Measurements from ENCODE around the gene FAM180A. TPM values are rescaled to one million over a fixed set of nuclear protein-coding genes. Genes with fewer than 3 reads are reported as not detected.

Gene FAM180A
- polyA plus RNA-seq, 1 of the 3 experiments (the other 2 are of a cell fraction), result 0.08 TPM

GRCh38 chr7:135786911-135787310 lies 38.3 kb upstream of the FAM180A start:
- Histone ChIP-seq H3K9me3 (no peaks in the 10 kb centered on the region), H3K9ac (no peak overlapping the region), H3K9me2 (no peaks in the 10 kb centered on the region), H3K27ac (ENCODE audit: low read depth in 2 of 2, low read length in 1 of 2) (no peak overlapping the region), H3K36me3 (replicated peaks in 1 of 2; ENCODE audit: control insufficient read depth in 1 of 2, insufficient read depth in 2 of 2, low read length in 1 of 2) (no peaks in the 10 kb centered on the region), H3K4me3 (ENCODE audit: low read depth in 2 of 2, low read length in 1 of 2) (no peak overlapping the region), H3K4me2 (no peak overlapping the region), H2AFZ (ENCODE audit: low read depth) (no peak overlapping the region), H3K79me2 (ENCODE audit: insufficient read depth) (no peaks in the 10 kb centered on the region), H3F3A (replicated peaks; ENCODE audit: insufficient read depth) (no peaks in the 10 kb centered on the region), H3K27me3 (ENCODE audit: insufficient read depth) (no peaks in the 10 kb centered on the region), H4K20me1 (ENCODE audit: insufficient read depth) (no peaks in the 10 kb centered on the region), H3K4me1 (ENCODE audit: control insufficient read depth in 1 of 2, insufficient read depth in 2 of 2, low read depth in 1 of 2, low read length in 1 of 2) (no peaks in the 10 kb centered on the region)
- no peak for DNase-seq
- CTCF ChIA-PET, result interaction anchor here (1.5 to 5.6 kb wide), 2 partner anchors 14 to 223 kb away, joined by 5 to 25 read pairs; no protein-coding TSS in a partner anchor
- WGBS (ENCODE audit: low lambda C conversion rate), result 56% methylated on average over 3 of the region's 3 CpGs
- TF ChIP-seq RFX5 (IDR thresholded peaks at IDR 0.05; ENCODE audit: low read length) (no peak), MXI1 (IDR thresholded peaks at IDR 0.05; ENCODE audit: low read depth, low read length) (no peak), FOXM1 (IDR thresholded peaks at IDR 0.05; ENCODE audit: low read depth) (no peak), YY1 (IDR thresholded peaks at IDR 0.05; ENCODE audit: low read depth) (no peak), FOSL2 (IDR thresholded peaks at IDR 0.05; ENCODE audit: borderline replicate concordance, low read depth) (no peak), EZH2phosphoT487 (IDR thresholded peaks at IDR 0.05; ENCODE audit: borderline replicate concordance, low read depth) (no peak), CHD2 (IDR thresholded peaks at IDR 0.05; ENCODE audit: low read length, partially characterized antibody) (no peak), SMC3 (IDR thresholded peaks at IDR 0.05; ENCODE audit: low read depth, low read length) (no peak), REST (IDR thresholded peaks at IDR 0.05; ENCODE audit: low read depth, low read length) (no peak), TAF1 (IDR thresholded peaks at IDR 0.05; ENCODE audit: borderline replicate concordance, low read depth, low read length) (no peak), RXRA (IDR thresholded peaks at IDR 0.05; ENCODE audit: borderline replicate concordance, low read depth) (no peak)
- POLR2A ChIA-PET, result no interaction called here

- no peak overlapping the region for H3K4me2 ChIP-seq
- H3K27ac ChIP-seq (ENCODE audit: low read depth in 2 of 2, low read length in 1 of 2), result no peak overlapping the region
- no peaks in the 10 kb centered on the region for H3K27me3 ChIP-seq (ENCODE audit: insufficient read depth)
- no peak overlapping the region for H2AFZ ChIP-seq (ENCODE audit: low read depth)
- H4K20me1 ChIP-seq (ENCODE audit: insufficient read depth), result no peaks in the 10 kb centered on the region
- TF ChIP-seq TEAD4 (IDR thresholded peaks at IDR 0.05; ENCODE audit: borderline replicate concordance, insufficient read depth) (no peak), JUND (IDR thresholded peaks at IDR 0.05) (no peak), TCF12 (IDR thresholded peaks at IDR 0.05) (no peak), USF2 (IDR thresholded peaks at IDR 0.05; ENCODE audit: borderline replicate concordance, low read depth, low read length) (no peak)
- no peak overlapping the region for H3K9ac ChIP-seq
- ChIA-PET CTCF (interaction anchor here (0.8 to 5.6 kb wide), 2 partner anchors 16 to 28 kb away, joined by 3 to 25 read pairs; no protein-coding TSS in a partner anchor), POLR2A (no interaction called here)
- no peaks in the 10 kb centered on the region for H3K9me2 ChIP-seq
- no peaks in the 10 kb centered on the region for H3K79me2 ChIP-seq (ENCODE audit: insufficient read depth)
- DNase-seq, result no peak
- H3K36me3 ChIP-seq (replicated peaks in 1 of 2; ENCODE audit: control insufficient read depth in 1 of 2, insufficient read depth in 2 of 2, low read length in 1 of 2), result no peaks in the 10 kb centered on the region
- no peaks in the 10 kb centered on the region for H3F3A ChIP-seq (replicated peaks; ENCODE audit: insufficient read depth)
- H3K4me1 ChIP-seq (ENCODE audit: control insufficient read depth in 1 of 2, insufficient read depth in 2 of 2, low read depth in 1 of 2, low read length in 1 of 2), result no peaks in the 10 kb centered on the region
- 41% methylated on average over 1 of the region's 1 CpG for WGBS (ENCODE audit: low lambda C conversion rate)
- H3K4me3 ChIP-seq (ENCODE audit: low read depth in 2 of 2, low read length in 1 of 2), result no peak overlapping the region
- H3K9me3 ChIP-seq, result no peaks in the 10 kb centered on the region
Measured at GRCh38 chr7:135785065-135785464, 36.5 kb upstream of the FAM180A start.
